ENCODE results near the gene TSHZ2. TPM values are rescaled to one million over a fixed set of nuclear protein-coding genes. Genes with fewer than 3 reads are reported as not detected.

TSHZ2 gene
- total RNA-seq, 1 experiment from 2014 or later: not detected

DNA sequence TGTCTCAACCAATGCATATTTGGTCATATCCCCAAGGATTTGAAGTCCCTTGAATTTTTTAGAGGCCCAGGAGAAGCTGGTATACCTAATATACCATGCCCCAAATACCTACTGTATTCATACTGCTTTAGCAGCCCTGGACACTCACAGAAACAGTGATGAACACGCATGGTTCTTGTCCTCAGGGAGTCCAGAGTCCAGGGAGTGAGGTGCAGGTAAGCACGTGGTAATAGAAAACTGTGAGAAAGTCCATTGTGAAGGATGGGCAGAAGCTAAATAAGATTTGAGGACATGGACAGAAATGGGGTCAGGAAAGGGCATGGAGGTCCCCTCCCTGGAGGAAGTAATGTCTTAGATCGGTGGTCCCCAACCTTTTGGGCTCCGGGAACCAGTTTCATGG lies 85.4 kb downstream of the TSHZ2 start:
- no peak for DNase-seq (ENCODE audit: low spot score)

DNA sequence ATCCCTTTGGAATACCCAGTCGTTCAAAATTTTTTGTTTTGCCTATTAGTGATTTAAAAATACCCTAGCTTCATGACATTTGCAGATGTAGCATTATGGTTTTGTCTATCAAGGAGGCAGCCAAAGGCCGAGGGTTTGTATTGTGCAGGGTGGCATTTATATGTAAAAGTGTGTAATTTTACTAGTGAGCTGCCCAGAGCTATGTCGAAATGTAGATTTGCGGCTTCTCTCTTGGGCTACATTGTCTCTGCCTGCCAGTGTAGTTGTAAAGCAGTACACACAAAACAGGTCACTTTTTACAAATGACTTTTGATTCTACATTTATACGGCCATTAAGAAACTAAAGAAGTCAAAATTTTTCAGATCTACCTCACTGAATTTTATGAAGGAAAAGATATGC lies 87.7 kb downstream of the TSHZ2 start:
- no peak for DNase-seq (ENCODE audit: low spot score)

DNA sequence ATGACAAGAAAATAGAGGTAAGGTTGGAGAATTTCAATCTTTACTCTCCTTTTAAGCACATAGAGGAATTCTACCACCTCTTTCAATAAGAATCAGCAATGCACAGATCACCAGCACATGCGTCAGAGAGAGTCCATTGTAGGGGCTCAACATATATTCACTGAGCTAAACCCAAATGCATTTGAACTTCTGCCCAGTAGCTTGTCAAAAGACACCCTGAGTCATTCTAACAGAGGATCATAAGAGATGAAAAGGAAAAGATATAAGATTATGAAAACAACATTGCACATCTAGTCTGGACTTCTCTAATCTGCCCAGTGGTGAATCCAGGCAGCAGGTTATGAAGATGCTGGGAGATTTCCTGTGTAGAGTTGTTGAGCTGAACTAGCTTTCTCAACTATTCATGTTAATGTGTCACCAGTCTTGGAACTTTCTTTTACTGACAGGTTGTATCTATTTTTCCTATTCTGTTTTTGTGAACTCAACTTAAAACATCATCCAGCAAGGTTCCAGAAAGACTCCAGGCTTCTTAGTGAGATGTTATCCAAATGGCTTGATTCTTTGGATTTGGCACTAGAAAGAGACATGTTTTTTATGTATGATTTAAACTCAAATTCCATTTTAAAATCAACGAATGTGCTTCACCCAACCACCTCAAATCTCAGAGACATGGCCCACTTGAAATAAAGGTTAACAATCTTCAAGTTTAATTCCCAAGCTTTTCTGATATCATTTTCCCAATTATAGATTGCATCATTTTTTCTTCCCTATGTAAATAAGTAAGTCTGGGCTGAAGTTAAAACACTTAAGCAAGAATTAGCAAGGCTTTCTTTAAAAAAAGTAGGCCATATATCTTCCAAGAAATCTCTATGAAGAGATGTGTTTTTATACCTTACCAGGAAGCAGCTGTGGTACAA lies 89.3 kb downstream of the TSHZ2 start:
- DNase-seq (ENCODE audit: low spot score): no peak

DNA sequence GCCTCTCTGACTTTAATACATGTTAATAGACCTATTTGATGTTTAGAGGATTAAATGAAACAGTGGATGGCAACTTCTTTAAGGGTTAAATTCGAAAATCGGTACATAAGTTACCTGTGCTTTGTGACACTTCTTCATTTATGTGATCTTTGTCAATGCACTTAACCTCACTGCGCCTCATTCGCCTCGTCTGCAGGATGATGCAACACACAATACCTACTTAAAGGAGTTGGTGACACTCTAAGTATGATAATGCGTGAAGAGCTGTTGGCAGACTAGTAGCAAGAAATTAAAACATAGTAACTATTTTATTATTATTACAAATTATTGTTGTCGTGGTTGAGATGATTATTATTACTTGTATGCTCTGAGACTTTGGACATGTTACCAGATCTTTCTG lies 92.8 kb downstream of the TSHZ2 start:
- no peak for DNase-seq (ENCODE audit: low spot score)

DNA sequence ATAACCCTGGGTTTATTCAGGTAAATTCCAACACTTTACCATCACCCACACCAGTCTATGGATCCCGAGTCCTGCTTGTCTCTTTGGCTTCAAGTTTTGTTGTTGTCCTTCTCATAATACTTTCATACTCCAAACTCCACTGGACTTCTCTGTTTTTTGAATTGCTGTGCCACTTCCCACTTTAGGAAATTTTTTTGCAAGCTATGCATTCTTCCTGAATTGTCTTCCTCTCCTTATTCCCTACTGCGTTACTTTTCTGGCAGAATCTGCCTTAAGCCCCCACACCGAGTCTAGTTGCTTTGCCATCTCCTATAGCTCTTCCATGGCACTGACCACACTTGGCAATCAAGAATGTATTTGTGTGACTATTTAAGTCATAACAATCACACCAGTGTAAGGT lies 96.1 kb downstream of the TSHZ2 start:
- no peak for DNase-seq (ENCODE audit: low spot score)

DNA sequence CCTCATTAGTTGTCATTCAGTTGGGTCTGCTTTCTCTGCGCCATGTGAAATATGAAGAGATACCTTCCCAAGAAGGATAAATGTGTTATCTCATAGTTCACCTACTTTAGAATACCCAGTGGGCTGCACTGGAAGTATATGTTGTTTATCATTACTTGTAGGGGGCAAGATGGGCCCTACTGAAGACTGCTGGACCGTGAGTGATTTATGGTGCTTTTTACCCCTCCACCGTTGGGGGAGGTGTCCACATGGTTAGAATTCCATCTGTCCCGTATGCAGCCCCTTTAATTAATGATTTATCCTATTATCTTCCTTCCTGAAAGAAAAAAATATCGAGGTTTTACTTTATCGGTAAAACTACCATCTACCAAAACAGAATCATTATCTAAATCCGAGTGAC lies 97.0 kb downstream of the TSHZ2 start:
- DNase-seq (ENCODE audit: low spot score): no peak

DNA sequence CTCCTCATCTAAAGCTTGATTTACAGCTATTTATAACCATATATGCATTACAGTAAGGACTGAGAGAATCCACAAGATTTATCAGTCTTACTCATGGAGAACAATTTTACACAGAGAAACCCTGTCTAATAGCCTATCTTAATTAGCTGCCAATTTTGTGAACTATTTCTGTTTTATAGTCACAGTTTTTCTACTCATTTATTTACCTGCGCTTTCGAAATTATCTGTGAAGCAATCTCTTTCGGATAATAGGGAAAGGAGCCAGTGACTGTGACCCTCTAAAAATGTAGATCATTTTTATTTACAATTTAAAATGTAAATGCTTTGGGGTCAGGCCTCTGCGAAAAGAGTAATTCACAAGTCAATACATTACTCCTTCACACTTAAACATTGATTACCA lies 98.1 kb downstream of the TSHZ2 start:
- no peak for DNase-seq (ENCODE audit: low spot score)

DNA sequence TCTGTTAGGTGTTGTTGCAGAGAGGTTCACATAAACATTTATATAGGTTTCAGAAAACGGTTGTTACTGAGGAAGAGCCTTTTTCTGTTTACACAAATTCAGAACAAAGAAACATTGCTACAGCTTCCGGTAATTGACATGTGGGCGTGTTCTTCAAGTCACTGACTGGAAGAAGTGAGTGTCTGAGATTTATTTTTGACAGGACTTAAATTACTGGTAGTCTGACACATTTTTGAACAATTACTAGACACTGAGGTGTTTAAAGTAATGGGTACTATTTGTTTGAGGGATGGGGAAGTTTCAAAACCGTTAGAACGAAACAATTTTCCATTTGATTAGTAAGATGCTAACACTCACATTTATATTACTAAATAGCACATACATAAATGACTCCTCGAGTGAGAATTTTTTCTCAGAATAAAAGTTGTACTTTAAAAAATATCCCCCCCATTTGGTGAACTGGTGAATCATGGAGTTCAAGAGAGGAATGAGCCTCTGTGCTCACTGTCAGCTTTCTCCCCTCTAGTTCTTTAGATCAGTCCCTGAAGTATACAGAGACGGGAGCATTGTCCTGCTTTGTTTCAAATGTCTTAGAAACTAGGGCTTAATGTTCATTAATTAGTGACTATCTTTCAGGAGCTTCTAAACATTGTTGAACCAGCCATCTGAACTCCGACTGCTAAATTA lies 98.7 kb downstream of the TSHZ2 start:
- DNase-seq (ENCODE audit: low spot score): peak; percentile 29

DNA sequence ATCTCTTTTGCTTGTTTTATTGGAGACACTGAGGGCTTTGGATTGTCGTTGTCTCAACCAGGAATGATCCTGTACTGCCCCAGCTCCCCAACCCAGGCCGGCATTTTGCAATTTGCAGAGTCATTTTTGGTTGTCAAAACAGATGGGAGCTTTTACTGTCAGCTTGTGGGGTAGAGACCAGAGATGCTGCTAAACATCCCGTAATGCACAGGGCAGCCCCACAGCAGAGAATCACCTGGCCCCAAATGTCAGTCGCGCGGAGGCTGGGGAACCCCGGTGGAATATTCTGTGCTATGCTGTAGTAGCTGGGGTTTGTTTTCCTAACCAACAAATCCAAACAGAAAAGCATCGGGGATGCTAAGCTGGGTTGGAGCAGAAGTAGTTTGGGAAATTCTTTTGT lies 99.7 kb downstream of the TSHZ2 start:
- no peak for DNase-seq (ENCODE audit: low spot score)

DNA sequence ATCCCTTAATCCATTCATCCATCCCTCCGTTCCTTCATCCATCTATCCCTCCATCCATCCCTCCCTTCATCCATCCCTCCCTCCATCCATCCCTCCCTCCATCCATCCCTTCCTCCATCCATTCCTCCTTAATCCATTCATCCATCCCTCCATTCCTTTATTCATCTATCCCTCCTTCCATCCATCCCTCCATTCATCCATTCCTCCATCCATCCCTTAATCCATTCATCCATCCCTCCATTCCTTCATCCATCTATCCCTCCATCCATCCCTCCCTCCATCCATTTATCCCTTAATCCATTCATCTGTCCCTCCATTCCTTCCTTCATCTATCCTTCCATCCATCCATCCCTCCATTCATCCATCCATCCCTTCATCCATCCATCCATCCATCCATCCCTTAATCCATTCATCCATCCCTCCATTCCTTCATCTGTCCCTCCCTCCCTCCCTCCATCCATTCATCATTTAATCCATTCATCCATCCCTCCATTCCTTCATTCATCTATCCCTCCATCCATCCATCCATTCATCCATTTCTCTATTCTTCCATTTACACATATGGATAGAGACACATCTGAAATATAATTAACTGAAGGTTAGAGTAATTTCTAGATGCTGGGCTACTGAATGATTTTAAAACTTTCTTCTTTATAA lies 100.9 kb downstream of the TSHZ2 start:
- no peak for DNase-seq (ENCODE audit: low spot score)

DNA sequence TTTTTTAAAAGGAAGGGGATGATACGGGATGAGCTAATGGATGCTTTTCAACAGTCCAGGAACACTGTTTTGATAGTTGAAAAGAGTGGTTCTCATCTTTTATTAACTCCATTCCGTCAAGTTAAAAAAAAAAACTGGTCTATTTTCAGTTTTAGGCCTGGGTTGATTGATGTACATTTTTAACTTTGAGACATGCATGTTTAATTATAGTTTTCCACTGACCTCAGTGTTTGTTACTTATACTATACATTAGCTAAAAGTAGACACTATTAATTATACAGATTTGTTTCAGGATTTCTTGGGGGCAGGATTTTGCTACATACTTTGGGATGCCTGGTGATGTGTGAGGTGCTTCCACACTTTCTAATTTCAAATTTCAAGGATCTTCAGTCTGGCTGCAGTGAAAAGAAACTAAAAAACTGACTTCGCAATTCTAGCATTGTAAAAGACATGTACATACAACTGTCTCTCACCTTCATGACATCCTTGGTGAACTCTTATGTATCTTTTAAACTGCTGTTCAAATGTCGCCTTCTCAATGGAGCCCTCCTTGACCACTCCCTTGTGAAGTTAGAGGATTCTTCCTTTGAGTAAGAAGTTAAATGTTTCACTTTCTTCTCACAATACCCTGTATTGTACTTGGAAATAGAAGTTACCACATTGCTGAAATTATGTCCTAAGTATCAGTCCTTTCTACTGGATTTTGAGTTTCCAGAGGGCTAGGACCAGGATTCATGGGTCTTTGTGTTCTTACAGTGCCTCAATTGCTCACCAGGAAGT lies 101.7 kb downstream of the TSHZ2 start:
- no peak for DNase-seq (ENCODE audit: low spot score)

DNA sequence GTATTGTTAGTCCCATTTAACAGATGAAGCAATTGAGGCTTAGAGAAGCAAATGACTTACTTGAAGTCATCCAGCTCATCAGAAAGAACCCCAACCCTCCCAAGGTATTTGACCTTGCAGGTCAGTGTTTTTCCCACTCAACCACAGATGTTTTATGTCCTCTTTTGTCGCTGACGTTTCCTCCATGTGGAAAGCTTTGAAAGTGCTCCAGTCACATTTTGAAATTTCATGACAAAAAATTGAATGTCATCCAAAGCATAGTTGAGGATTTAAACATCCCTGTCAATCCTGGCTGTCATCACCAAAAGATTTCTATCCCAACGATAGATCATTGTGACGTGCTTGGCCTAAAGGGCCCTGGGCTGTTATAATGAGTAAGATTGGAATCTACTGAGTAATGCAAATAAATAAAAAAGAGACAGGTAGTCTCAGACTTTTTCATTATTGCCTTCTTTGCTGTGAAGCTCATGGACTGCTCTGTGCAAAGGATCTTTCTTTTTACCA lies 102.7 kb downstream of the TSHZ2 start:
- peak; percentile 88 for DNase-seq (ENCODE audit: low spot score)

DNA sequence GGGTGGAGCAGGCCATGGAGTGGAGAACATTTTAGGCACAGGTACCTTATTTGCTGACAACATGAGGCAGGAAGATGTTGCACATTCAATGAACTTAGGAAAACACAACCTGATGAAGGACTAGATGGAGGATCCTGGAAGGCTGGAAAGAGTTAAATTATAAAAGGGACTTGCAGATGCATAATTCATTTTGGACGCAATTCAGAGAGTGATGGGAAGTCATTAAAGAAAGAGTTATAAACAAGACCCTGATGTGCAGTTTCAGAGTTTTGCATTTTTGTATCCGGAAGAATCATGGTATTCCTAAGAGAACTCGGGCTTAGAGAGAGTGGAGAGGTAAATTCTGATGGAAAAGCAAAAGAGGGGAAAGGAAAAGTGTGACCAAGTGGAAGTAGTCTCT lies 104.5 kb downstream of the TSHZ2 start:
- DNase-seq (ENCODE audit: low spot score): no peak

DNA sequence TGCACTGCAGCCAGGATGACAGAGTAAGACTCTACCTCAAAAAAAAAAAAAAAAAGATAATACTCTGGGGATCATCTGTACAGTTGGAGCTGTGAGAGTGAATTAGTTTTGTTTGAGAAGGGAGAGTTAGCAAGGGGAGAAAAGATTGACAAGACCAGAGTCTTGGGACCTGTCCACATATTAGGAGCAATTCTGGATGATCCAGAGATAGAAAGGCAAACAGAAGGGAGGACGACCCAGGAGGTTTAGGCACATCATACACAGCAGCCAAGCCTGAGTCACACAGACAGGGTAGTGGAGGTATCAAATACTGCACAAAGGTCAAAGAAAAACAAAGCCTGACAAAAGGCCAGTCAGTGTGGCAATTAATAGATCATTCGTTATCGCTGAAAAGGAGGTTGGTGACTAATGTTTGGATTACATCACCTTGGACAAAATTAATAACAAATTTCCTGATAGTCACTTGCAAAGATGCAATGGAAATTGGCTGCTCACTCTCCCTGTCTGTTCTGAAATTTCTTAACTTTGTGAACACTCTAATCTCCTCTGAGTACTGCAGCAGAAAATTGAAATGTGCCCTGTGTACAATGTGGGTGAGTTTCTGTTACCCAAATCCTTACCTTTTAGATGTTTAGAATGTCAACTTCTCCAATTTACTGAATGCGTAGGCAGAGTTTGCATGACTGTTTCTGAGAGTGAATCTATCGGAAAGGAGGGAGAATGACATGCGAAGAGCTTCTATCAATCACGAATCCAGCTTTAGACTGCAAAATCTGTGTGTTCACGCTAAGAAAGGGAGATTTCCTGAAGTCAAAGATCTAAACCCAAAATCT lies 105.4 kb downstream of the TSHZ2 start:
- peak; percentile 73 for DNase-seq (ENCODE audit: low spot score)

DNA sequence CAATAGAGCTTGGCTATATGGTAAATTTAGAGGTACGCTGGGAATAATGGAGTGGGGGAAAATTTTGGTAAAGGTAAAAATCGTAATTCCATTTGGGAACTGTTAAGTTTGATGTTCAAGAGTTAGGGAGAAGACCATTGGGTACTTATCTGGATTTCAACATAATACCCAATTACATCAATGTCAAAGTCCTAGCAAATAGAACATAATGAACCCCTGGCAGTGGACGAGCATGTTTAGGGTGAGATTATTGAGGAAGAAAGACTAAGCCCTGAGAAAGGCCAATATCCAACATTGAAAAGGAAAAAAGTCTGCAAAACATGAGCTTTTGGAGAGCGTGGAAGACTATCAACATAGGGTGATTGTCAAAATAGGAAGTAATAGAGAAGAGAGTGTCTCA lies 106.6 kb downstream of the TSHZ2 start:
- no peak for DNase-seq (ENCODE audit: low spot score)

DNA sequence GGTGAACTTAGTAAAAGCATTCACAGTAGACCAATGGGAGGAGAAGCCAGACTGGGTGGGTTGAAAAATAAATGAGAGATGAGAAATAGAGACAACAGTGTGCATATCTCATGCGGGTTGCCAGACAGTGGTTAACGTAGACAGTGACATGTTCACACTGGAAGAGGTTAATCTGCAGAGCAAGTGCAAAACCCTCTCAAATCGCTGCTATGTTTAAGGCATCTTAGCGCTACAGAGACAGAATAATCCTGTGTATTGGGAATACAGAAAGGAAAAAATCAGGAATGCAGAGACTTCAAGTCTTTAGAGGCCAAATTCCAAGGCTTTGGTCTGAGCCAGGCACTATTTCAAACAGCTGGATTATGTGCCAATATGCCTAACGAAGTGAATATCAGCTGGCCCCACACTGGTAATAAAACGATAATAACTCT lies 107.1 kb downstream of the TSHZ2 start:
- DNase-seq (ENCODE audit: low spot score): no peak

DNA sequence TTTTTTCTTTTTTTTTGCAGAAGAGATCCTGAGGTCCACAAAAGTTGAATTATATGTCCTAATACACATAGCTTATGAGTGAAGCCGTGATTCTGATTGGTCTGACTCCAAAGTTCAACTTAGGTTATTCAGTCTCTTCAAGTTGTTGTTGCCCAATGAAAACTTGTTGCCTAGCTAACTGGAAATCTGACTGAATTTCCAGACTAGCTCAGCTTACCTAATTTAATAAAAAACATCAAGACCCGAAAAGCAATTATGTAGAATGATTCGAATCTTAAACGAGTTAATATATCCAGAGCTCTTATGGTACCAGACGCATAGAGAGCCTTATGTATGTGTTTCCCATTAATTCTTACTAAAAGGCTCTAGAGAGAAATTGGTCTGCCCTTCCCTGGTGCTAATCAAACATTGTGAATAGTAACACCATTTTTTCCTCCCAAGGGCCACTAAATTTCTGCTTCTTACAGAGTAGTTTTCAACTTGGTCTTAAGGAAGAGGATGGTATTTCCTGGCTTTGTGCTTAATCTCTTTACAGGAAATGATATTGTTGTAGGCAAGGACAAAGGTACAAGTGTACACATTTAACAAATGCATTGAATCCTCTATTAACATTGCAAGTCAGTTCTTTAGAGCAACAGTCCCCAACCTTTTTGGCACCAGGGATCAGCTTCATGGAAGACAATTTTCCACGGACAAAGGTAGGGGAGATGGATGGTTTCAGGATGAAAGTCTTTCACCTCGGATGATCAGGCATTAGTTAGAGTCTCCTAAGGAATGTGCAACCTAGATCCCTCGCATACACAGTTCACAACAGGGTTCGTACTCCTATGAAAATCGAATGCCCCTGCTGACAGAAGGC lies 107.9 kb downstream of the TSHZ2 start:
- no peak for DNase-seq (ENCODE audit: low spot score)

DNA sequence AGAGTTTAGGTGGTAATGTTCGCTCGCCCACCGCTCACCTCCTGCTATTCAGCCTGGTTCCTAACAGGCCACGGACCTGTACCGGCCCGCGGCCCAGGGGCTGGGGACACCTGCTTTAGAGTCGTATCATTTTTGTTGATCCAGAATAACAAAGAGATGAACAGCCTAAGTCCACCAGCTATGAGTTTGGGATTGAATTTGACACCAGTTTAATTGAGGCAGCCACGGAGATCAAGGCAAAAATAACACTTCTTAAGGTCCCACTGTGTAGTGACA lies 108.5 kb downstream of the TSHZ2 start:
- no peak for DNase-seq (ENCODE audit: low spot score)

DNA sequence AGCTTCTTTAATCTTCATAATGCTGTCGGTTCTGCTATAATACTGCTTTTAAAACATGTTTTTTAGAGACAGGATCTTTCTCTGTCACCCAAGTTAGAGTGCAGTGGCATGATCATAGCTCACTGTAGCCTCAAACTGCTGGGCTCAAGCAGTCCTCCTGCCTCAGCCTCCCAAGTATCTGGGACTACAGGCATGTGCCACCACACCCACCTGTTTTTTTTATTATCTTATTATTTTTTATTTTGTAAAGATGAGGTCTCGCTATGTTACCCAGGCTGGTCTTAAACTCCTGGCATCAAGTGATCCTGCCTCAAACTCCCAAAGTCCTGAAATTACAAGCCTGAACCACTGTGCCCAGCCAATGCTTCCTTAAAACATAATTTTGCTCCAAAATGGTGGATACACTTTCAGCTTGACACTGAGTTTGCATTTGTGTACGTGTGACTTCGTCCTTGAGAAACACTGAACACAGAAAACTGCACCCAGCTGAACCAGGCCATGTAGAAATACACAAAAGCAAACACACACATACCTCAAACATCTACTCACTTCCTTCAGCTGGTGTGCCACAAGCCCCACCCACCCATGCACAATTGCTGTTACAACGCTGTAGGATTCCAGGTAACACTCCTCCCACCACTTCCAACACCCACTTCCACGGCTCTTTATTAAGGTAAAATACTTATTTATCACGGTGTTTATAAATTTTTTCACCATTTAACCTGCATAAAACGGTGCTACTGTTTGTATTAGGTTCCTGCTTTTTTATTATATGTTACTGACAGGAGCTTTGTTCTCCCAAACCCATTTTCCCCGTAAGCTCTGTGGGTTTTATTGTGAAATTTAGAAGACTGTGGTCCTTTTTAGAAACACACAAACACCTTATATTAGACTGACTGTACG lies 109.1 kb downstream of the TSHZ2 start:
- DNase-seq (ENCODE audit: low spot score): peak; percentile 49
